ENCODE results near the gene C15orf39.
A peak's percentile ranks its signal among the peaks of the same experiment; 100 is the strongest.
"Not testable (repeated sequence)": the region's sequence is repeated elsewhere in the genome, so short reads cannot be mapped to it uniquely, and the experiment has no call there.

The C15orf39 gene

DNA sequence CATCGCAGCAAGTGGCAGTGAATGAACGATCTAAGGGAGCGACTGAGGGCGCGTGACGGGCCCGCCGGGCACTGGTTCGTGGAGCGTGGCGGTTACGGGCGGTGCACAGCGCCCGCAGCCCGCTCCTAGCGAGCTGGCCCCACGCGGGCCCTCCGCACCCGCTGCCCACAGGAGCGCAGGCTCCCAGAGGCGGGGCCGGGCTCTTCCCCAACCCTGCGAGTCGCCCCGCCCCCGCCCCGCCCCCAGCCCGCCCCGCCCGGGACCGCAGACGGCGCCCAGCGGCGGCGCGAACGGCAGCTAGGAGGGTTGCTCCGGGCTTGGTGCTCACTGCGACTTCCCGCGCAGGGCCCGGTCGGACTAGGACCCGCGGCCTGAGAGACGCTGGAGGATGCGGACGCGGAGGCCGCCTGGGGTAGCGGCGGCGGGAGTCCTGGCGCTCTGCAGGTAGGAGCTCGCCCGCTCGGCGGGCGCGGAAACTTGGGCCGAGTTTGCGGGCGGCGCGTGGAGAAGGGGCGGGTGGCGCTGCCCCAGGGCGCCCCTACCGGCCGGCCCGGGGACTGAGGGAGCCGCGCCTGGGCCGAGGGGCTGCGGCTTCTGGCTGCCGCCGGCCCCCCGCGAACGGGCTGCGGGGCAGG is at the start of gene C15orf39:
Gene C15orf39 (plus strand): TSS at position 267 of the 635 bp plus-strand sequence. CDS start 4,167 bp downstream, outside the sequence.
- peak; percentile 45 for DNase-seq (ENCODE audit: low read depth)

DNA sequence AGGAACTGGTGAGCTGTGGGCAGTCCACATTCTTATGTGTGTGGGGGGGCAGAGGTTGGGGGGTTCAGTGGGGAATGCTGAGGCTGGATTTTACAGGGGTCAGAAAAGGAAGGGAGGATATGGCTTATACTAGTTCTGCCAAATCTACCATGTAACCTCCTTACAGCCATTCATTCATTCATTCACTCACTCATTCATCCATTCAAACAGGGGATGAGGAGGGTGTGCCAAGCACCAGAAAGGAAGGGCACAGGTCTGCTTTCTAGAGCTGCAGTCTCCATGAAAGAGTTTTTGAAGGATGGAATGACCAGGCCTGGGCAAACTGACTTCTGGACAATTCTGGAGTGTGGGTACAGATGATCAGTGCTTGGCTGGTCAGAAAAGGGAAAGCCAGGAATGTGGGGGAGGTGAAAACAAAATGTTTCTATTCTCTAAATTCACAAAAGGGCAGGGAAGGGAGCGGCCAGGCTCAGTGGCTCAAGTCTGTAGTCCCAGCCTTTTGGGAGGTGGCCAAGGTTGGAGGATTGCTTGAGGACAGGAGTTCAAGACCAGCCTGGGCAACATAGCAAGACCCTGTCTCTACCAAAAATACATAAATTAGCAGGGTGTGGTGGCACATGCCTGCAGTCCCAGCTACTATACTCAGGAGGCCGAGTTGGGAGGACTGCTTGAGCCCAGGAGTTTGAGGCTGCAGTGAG is 49.2 kb upstream of the C15orf39 start:
- no peak for DNase-seq (ENCODE audit: low read depth)

GRCh38 chr15:75153087-75153486 is 48.6 kb upstream of the C15orf39 start:
- no peak for DNase-seq (ENCODE audit: low read depth)

GRCh38 chr15:75153565-75154276 is 48.0 kb upstream of the C15orf39 start:
- DNase-seq (ENCODE audit: low read depth), result no peak

DNA sequence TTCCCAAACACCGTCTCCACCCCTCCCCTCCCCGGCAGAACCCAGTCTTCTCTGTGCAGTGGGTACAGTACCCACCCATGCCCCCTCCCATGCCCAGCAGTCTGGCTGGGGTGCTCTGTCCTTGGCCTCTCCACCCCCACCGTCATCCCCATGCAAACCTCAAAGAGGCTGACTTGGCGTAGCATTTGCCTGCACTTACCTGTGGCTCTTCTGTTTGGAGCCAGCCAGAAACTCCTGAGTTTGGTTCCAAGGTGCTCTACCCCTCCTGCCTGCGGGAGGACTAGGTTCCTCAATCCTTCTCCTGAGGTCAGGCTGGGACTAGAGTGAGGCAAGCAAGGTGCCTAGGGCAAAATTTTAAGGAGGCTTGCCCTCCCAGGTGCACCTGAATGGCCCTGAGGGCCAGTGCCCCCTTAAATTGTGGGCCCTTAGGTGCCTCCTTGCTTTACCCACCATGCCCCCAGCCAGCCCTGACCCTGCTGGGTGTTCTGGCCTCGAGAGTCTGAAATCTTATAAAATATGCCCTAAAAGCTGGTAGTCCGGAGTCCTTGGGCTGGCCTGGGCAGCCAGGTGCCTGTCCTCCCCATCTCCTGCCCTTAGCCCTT is 47.1 kb upstream of the C15orf39 start:
- no peak for DNase-seq (ENCODE audit: low read depth)

- DNase-seq (ENCODE audit: low read depth), result no peak
Observed at GRCh38 chr15:75156326-75157215, 45.1 kb upstream of the C15orf39 start.

GRCh38 chr15:75158402-75158801 is 43.3 kb upstream of the C15orf39 start:
- no peak for DNase-seq (ENCODE audit: low read depth)

DNA sequence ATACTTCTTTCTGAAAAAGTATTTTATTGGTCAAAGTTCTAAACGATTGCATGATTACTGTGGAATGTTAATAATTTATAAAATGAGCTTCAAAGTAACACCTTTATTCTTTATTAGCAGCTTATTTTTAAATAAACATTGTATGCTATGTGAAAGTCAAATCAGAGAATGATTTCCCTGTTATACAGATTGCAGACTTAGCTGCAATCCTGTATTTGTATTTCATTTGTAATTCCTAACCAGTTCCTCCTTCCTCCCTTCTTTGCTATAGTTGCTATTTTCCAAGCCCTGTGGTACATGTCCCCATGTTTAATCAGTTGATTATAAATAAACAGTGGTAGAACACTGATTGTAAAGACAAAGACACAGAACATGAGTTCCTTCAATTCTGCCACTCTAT is 42.4 kb upstream of the C15orf39 start:
- no peak for DNase-seq (ENCODE audit: low read depth)

GRCh38 chr15:75161106-75161916 is 40.4 kb upstream of the C15orf39 start:
- no peak for DNase-seq (ENCODE audit: low read depth)

DNA sequence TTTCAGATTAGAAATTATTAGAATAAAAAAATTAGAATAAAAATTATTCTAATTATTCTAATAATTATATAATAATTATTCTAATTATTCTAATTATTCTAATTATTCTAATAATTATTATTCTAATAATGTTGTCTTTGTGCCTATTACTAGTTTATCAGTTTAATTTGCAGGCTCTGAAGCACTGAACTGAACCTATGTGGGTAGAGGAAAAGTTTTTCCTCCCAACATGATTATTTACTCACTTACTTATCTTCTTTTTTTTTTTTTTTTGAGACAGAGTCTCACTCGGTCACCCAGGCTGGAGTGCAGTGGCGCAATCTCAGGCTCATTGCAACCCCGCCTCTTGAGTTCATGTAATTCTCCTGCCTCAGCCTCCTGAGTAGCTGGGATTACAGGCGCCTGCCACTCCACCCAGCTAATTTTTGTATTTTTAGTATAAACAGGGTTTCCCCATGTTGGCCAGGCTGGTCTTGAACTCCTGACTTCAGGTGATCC is 39.7 kb upstream of the C15orf39 start:
- no peak for DNase-seq (ENCODE audit: low read depth)

DNA sequence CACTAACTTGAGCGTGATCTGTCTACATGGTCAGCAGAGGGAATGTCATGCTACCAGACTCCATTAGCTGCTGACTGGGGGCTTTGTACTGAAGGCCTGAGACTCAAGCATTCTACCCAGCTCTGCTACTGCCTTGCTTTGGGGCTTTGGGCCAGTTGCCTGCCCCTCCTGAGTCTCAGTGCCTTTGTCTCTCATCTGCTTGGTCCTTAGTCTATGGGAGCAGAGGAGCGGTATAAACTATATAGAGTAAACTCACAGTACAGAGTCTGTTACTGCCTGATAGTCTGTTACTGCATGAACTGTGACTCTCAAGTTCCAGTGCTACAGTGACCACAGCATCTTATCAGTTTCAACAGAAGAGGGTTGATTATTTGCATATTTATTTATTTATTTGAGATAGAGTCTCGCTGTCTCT is 38.5 kb upstream of the C15orf39 start:
- no peak for DNase-seq (ENCODE audit: low read depth)

DNA sequence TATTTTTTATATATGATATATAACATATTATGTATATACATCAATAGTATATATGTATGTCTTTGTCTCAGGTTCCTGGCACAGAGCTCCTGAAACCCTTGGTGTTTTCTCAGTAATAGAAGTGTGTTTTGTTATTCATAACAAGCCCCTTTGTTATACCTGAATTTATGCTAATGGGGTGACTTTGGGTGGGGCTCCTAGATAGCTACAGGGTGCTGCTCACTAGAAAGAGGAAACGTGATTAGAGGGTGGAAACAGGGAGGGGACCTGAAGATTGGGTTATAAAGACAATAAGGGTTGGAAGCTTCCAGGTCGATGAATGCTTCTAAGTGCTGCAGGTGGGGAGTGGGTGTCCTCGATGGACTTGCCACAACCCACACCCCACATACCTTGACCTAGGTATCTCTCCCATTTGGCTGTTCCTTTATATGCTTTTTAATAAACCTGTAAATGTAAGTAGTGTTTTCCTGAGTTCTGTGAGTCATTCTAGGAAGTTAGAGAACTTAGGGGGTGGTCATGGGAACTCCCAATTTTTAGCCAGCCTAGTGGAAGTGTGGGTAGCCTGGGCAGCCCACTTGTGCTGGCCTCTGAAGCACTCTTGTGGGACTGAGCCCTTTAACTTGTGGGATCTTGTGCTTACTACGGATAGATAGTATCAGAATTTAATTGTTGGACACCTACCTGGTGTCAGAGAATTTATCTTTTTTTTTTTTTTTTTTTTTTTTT is 36.9 kb upstream of the C15orf39 start:
- no peak for DNase-seq (ENCODE audit: low read depth)

DNA sequence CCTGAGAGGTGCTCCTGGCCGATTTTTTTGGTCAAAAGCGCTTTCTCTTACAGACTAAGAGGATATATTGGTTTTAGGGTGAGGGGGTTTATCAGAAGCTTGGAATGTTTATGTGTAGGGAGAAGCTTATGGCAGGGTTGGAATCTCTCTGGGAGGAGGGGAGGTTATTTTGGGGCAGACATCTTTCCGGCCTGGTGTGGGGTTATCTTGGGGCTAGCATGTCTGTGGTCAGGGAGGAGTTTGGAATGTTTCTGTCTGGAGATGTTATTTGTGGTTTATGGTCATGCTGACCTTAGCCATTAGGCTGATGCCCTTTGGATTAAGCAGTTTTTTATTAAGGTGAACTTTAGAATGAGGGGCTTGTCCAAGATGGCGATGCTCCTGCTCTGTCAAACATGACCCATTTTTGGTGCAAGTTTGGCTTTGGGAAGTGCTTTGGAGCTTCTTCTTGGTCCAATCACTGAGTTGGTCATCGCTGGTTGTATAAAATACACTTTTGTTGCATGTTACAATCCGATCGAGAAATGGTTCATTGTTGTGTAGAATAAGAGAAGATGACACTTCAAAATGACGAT is 35.1 kb upstream of the C15orf39 start:
- DNase-seq (ENCODE audit: low read depth), result not testable (repeated sequence)

GRCh38 chr15:75167588-75168350 is 33.9 kb upstream of the C15orf39 start:
- no peak for DNase-seq (ENCODE audit: low read depth)

GRCh38 chr15:75168374-75168773 is 33.3 kb upstream of the C15orf39 start:
- no peak for DNase-seq (ENCODE audit: low read depth)

GRCh38 chr15:75170203-75170602 is 31.5 kb upstream of the C15orf39 start:
- no peak for DNase-seq (ENCODE audit: low read depth)

- no peak for DNase-seq (ENCODE audit: low read depth)
Observed at GRCh38 chr15:75170711-75171341, 30.9 kb upstream of the C15orf39 start.

- no peak for DNase-seq (ENCODE audit: low read depth)
Observed at GRCh38 chr15:75171408-75171807, 30.3 kb upstream of the C15orf39 start.

All from stimulated activated CD8-positive, alpha-beta memory T cell treated with anti-CD3 and anti-CD28 coated beads, Interleukin-7, amount 100 ng/mL, for 24 hours (primary cell).